IPS-15b (cell line): Measurements from ENCODE around the gene ARHGAP6.

ENCODE experiments used
- H3K27me3 ChIP-seq: one replicate; pipeline ENCODE4 v1.6.1; 2013; ENCODE audit warnings: low read length; ENCODE audit not compliant: control insufficient read depth, insufficient read depth
- H3K36me3 ChIP-seq: one replicate; pipeline ENCODE4 v1.6.1; 2013; ENCODE audit warnings: low read length; ENCODE audit not compliant: control insufficient read depth, insufficient read depth
- H3K4me1 ChIP-seq: one replicate; pipeline ENCODE4 v1.6.1; 2013; ENCODE audit warnings: mild to moderate bottlenecking, low read length; ENCODE audit not compliant: control insufficient read depth, insufficient read depth
- H3K4me3 ChIP-seq: one replicate; pipeline ENCODE4 v1.5.1; 2013; ENCODE audit warnings: low read depth, low read length
- H3K9ac ChIP-seq: one replicate; pipeline ENCODE4 v1.6.1; 2013; ENCODE audit warnings: low read depth, mild to moderate bottlenecking, low read length
- H3K9me3 ChIP-seq: one replicate; pipeline ENCODE4 v1.6.1; 2013; ENCODE audit warnings: mild to moderate bottlenecking, low read length; ENCODE audit not compliant: control insufficient read depth, insufficient read depth

Gene ARHGAP6

GRCh38 chrX:11108253-11108941, 557.3 kb downstream of the ARHGAP6 start:
- Histone ChIP-seq H3K27me3 (no peaks in the 10 kb centered on the region), H3K4me1 (no peaks in the 10 kb centered on the region), H3K4me3 (no peak overlapping the region), H3K9ac (no peak overlapping the region), H3K9me3 (no peaks in the 10 kb centered on the region), H3K36me3 (no peaks in the 10 kb centered on the region)

GRCh38 chrX:11105080-11105479, 560.6 kb downstream of the ARHGAP6 start:
- Histone ChIP-seq H3K9ac (no peak overlapping the region), H3K27me3 (no peaks in the 10 kb centered on the region), H3K36me3 (no peaks in the 10 kb centered on the region), H3K4me1 (peaks cover 5% of the 10 kb centered on the region), H3K4me3 (no peak overlapping the region), H3K9me3 (no peaks in the 10 kb centered on the region)

- Histone ChIP-seq H3K4me1 (peaks cover 5% of the 10 kb centered on the region), H3K27me3 (no peaks in the 10 kb centered on the region), H3K4me3 (no peak overlapping the region), H3K9ac (no peak overlapping the region), H3K9me3 (no peaks in the 10 kb centered on the region), H3K36me3 (no peaks in the 10 kb centered on the region)
These were observed 562.0 kb downstream of the ARHGAP6 start for GRCh38 chrX:11103751-11104150.

DNA sequence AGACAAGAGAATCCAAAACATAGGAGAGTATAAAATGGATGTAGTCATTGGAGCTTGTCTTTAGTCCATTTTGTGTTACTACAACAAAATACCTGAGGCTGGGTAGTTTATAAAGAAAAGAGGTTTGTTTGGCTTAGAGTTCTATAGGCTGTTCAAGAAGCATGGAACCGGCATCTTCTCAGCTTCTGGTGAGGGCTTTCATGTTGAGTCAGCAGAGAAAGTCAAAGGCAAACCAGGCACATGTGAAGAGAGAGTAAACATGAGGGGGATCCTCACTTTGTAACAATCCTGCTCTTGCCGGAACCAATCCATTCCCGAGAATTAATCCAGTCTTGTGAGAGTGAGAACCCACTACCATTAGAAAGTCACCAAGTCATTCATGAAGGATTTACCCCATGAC, 562.7 kb downstream of the ARHGAP6 start:
- Histone ChIP-seq H3K9ac (no peak overlapping the region), H3K4me1 (peaks cover 5% of the 10 kb centered on the region), H3K9me3 (no peaks in the 10 kb centered on the region), H3K36me3 (no peaks in the 10 kb centered on the region), H3K4me3 (no peak overlapping the region), H3K27me3 (no peaks in the 10 kb centered on the region)

DNA sequence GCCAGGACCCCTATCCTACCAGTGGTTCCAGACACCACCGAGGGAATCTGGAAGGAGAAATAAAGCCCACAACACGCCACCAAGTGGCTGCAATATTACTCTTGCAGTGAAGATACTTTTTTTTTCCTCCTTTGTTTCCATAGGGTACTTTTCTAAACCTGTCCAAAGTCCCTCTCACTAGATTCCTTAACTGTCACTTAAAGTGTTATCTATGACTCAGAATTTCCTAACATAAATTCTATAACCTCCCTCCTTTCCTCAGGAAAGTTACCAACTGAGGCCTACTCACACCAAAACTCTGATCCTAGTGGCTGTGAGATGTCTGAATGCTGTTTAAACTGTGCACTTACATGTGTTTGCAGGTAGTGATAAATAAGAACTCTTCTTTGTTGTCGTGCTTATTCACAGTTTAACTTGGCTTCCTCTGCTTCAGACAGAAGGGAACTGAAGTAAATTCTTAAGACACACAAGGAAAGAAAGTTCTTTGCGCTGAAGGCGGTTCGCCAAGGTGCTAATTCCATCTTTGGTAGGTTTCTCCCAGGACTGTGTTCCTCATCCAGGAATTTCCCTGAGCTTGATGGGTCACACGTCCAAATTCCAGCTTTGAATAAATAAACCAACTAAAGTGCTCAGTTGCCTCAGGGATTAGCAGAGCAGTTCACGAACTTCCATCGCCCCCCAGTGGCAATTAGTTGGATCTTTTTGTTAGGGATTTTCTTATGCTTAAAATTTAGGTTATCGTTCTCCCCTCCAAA, 565.3 kb downstream of the ARHGAP6 start:
- peaks cover 5% of the 10 kb centered on the region for H3K4me1 ChIP-seq
- no peak overlapping the region for H3K4me3 ChIP-seq
- H3K36me3 ChIP-seq = no peaks in the 10 kb centered on the region
- H3K9ac ChIP-seq = no peak overlapping the region
- H3K27me3 ChIP-seq = no peaks in the 10 kb centered on the region
- no peaks in the 10 kb centered on the region for H3K9me3 ChIP-seq

- H3K27me3 ChIP-seq = no peaks in the 10 kb centered on the region
- H3K36me3 ChIP-seq = no peaks in the 10 kb centered on the region
- H3K4me1 ChIP-seq = peaks cover 5% of the 10 kb centered on the region
- H3K9ac ChIP-seq = no peak overlapping the region
- H3K9me3 ChIP-seq = no peaks in the 10 kb centered on the region
- H3K4me3 ChIP-seq = no peak overlapping the region
These were observed 566.3 kb downstream of the ARHGAP6 start for GRCh38 chrX:11099465-11099864.

- Histone ChIP-seq H3K9ac (no peak overlapping the region), H3K27me3 (no peaks in the 10 kb centered on the region), H3K4me1 (peaks cover 5% of the 10 kb centered on the region), H3K4me3 (no peak overlapping the region), H3K36me3 (no peaks in the 10 kb centered on the region), H3K9me3 (no peaks in the 10 kb centered on the region)
These were observed 567.8 kb downstream of the ARHGAP6 start for GRCh38 chrX:11097933-11098332.

DNA sequence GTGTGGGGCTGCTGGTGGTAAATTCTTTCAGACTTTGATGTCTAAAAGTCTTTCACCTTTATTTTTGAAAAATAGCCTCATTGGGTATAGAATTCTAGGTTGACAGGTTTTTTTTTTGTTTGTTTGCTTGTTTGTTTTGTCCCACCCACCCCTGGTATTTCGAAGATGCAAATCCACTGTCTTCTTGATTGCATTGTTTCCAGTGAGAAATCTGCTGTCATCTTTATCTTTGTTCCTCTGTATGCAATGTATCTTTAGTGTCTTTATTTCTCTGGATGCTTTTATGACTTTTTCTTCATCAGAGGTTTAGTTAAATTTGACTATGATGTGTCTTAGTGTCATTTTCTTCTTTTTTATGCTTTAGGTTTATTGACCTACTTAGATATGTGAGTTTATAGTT, 575.9 kb downstream of the ARHGAP6 start:
- no peaks in the 10 kb centered on the region for H3K36me3 ChIP-seq
- no peaks in the 10 kb centered on the region for H3K4me1 ChIP-seq
- H3K9me3 ChIP-seq = peaks cover 8% of the 10 kb centered on the region
- no peak overlapping the region for H3K4me3 ChIP-seq
- no peaks in the 10 kb centered on the region for H3K27me3 ChIP-seq
- no peak overlapping the region for H3K9ac ChIP-seq
